PC-3 (cell line): ENCODE measurements around the gene EXOC2.

Experiments used
- EZH2 ChIP-seq: fragments of 300-600 bp; sonication (generic); IDR thresholded peaks from one replicate; pipeline ENCODE4 v1.6.1; 2017; ENCODE audit warnings: antibody characterized with exemption, mild to moderate bottlenecking, low read length; ENCODE audit not compliant: unreplicated experiment
- EZH2phosphoT487 ChIP-seq: fragments of 300-600 bp; sonication (generic); IDR thresholded peaks from 2 replicates; pipeline ENCODE4 v1.6.1; 2018; ENCODE audit warnings: mild to moderate bottlenecking, antibody characterized with exemption, low read length, borderline replicate concordance
- TF ChIP-seq, protein P1 (sequence below): fragments of 300-600 bp; sonication (generic); conservative IDR thresholded peaks from 2 replicates; pipeline ENCODE4 v1.5.1; 2017; ENCODE audit warnings: antibody characterized with exemption, low read depth, mild to moderate bottlenecking, low read length

DNA sequence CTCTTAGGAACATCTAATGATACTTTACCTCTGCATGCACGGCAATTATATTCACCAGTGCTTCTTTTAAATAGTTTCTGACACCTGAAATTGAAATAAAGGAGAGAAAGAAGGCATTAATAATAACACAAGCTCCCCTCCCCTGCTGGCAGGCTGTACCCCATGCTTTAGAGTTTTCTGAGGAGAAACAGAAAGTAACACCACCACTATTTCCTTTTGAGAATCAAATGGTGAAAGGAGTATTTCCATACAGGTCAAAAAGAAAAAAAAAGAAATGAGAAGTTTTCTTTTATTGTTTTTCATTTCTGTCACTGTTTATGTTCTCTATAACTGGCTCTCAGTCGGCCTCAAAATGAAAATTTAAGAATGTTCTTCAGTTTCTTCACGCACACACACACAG lies 193.3 kb downstream of the EXOC2 start:
- TF ChIP-seq, protein P1, sequence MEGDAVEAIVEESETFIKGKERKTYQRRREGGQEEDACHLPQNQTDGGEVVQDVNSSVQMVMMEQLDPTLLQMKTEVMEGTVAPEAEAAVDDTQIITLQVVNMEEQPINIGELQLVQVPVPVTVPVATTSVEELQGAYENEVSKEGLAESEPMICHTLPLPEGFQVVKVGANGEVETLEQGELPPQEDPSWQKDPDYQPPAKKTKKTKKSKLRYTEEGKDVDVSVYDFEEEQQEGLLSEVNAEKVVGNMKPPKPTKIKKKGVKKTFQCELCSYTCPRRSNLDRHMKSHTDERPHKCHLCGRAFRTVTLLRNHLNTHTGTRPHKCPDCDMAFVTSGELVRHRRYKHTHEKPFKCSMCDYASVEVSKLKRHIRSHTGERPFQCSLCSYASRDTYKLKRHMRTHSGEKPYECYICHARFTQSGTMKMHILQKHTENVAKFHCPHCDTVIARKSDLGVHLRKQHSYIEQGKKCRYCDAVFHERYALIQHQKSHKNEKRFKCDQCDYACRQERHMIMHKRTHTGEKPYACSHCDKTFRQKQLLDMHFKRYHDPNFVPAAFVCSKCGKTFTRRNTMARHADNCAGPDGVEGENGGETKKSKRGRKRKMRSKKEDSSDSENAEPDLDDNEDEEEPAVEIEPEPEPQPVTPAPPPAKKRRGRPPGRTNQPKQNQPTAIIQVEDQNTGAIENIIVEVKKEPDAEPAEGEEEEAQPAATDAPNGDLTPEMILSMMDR = no peak
- no peak for TF ChIP-seq EZH2
- no peak for TF ChIP-seq EZH2phosphoT487
